Measurements from ENCODE around the gene C1QL4.
"Not testable (repeated sequence)": the region's sequence is repeated elsewhere in the genome, so short reads cannot be mapped to it uniquely, and the experiment has no call there.

Gene C1QL4

GRCh38 chr12:49332891-49333371 lies 4.1 kb downstream of the C1QL4 start:
- Mint-ChIP-seq H3K9me3 (no peaks in the 10 kb centered on the region), H3K4me3 (peak overlapping the region; percentile 31)

GRCh38 chr12:49332441-49332861 lies 4.5 kb downstream of the C1QL4 start:
- no peak overlapping the region for H3K27ac Mint-ChIP-seq
- no peak overlapping the region for H3K4me3 Mint-ChIP-seq
- no peaks in the 10 kb centered on the region for H3K9me3 Mint-ChIP-seq
- peaks cover 15% of the 10 kb centered on the region for H3K4me1 Mint-ChIP-seq (ENCODE audit: low read depth)
- peaks cover 30% of the 10 kb centered on the region for H3K36me3 Mint-ChIP-seq (ENCODE audit: low read depth)
- peaks cover 54% of the 10 kb centered on the region for H3K27me3 Mint-ChIP-seq (ENCODE audit: low read depth)

More at GRCh38 chr12:49332891-49333371, 4.1 kb downstream of the C1QL4 start:
- peaks cover 19% of the 10 kb centered on the region for H3K4me1 Mint-ChIP-seq (ENCODE audit: low read depth)
- peaks cover 26% of the 10 kb centered on the region for H3K36me3 Mint-ChIP-seq (ENCODE audit: low read depth)
- peak overlapping the region; percentile 26 for H3K27ac Mint-ChIP-seq
- peaks cover 59% of the 10 kb centered on the region for H3K27me3 Mint-ChIP-seq (ENCODE audit: low read depth)

- Mint-ChIP-seq H3K9me3 (no peaks in the 10 kb centered on the region), H3K27me3 (ENCODE audit: low read depth) (peaks cover 46% of the 10 kb centered on the region), H3K4me3 (no peak overlapping the region), H3K27ac (no peak overlapping the region), H3K36me3 (ENCODE audit: low read depth) (peaks cover 33% of the 10 kb centered on the region), H3K4me1 (ENCODE audit: low read depth) (peaks cover 9% of the 10 kb centered on the region)
Measured at GRCh38 chr12:49331380-49332222, 5.4 kb downstream of the C1QL4 start.

GRCh38 chr12:49330631-49331379 lies 6.2 kb downstream of the C1QL4 start:
- peaks cover 35% of the 10 kb centered on the region for H3K36me3 Mint-ChIP-seq (ENCODE audit: low read depth)
- H3K27ac Mint-ChIP-seq, result no peak overlapping the region

GRCh38 chr12:49330032-49330619 lies 6.9 kb downstream of the C1QL4 start:
- peaks cover 36% of the 10 kb centered on the region for H3K27me3 Mint-ChIP-seq (ENCODE audit: low read depth)
- H3K9me3 Mint-ChIP-seq, result no peaks in the 10 kb centered on the region
- H3K27ac Mint-ChIP-seq, result no peak overlapping the region
- H3K36me3 Mint-ChIP-seq (ENCODE audit: low read depth), result peaks cover 35% of the 10 kb centered on the region
- peaks cover 8% of the 10 kb centered on the region for H3K4me1 Mint-ChIP-seq (ENCODE audit: low read depth)
- no peak overlapping the region for H3K4me3 Mint-ChIP-seq

More at GRCh38 chr12:49330631-49331379, 6.2 kb downstream of the C1QL4 start:
- no peak overlapping the region for H3K4me3 Mint-ChIP-seq
- H3K4me1 Mint-ChIP-seq (ENCODE audit: low read depth), result peaks cover 12% of the 10 kb centered on the region
- H3K27me3 Mint-ChIP-seq (ENCODE audit: low read depth), result peaks cover 43% of the 10 kb centered on the region
- no peaks in the 10 kb centered on the region for H3K9me3 Mint-ChIP-seq

GRCh38 chr12:49328816-49329215 lies 8.2 kb downstream of the C1QL4 start:
- no peak overlapping the region for H3K4me3 Mint-ChIP-seq
- peaks cover 9% of the 10 kb centered on the region for H3K4me1 Mint-ChIP-seq (ENCODE audit: low read depth)
- H3K27me3 Mint-ChIP-seq (ENCODE audit: low read depth), result peaks cover 23% of the 10 kb centered on the region
- no peak overlapping the region for H3K27ac Mint-ChIP-seq
- H3K9me3 Mint-ChIP-seq, result no peaks in the 10 kb centered on the region
- H3K36me3 Mint-ChIP-seq (ENCODE audit: low read depth), result peaks cover 32% of the 10 kb centered on the region

- peaks cover 14% of the 10 kb centered on the region for H3K4me1 Mint-ChIP-seq (ENCODE audit: low read depth)
- peaks cover 34% of the 10 kb centered on the region for H3K36me3 Mint-ChIP-seq (ENCODE audit: low read depth)
- H3K4me3 Mint-ChIP-seq, result no peak overlapping the region
- no peak overlapping the region for H3K27ac Mint-ChIP-seq
- peaks cover 14% of the 10 kb centered on the region for H3K27me3 Mint-ChIP-seq (ENCODE audit: low read depth)
- H3K9me3 Mint-ChIP-seq, result no peaks in the 10 kb centered on the region
Measured at GRCh38 chr12:49327887-49328286, 9.1 kb downstream of the C1QL4 start.

- peaks cover 34% of the 10 kb centered on the region for H3K36me3 Mint-ChIP-seq (ENCODE audit: low read depth)
- H3K27me3 Mint-ChIP-seq (ENCODE audit: low read depth), result peaks cover 9% of the 10 kb centered on the region
- no peak overlapping the region for H3K4me3 Mint-ChIP-seq
- peaks cover 15% of the 10 kb centered on the region for H3K4me1 Mint-ChIP-seq (ENCODE audit: low read depth)
- H3K27ac Mint-ChIP-seq, result no peak overlapping the region
- no peaks in the 10 kb centered on the region for H3K9me3 Mint-ChIP-seq
Measured at GRCh38 chr12:49327368-49327767, 9.6 kb downstream of the C1QL4 start.

GRCh38 chr12:49325606-49326005 lies 11.4 kb downstream of the C1QL4 start:
- H3K27ac Mint-ChIP-seq, result no peak overlapping the region

GRCh38 chr12:49323524-49324097 lies 13.4 kb downstream of the C1QL4 start:
- peaks cover 28% of the 10 kb centered on the region for H3K4me1 Mint-ChIP-seq (ENCODE audit: low read depth)
- peaks cover 11% of the 10 kb centered on the region for H3K36me3 Mint-ChIP-seq (ENCODE audit: low read depth)
- H3K27ac Mint-ChIP-seq, result peak overlapping the region; percentile 87
- no peaks in the 10 kb centered on the region for H3K9me3 Mint-ChIP-seq
- H3K27me3 Mint-ChIP-seq (ENCODE audit: low read depth), result no peaks in the 10 kb centered on the region
- H3K4me3 Mint-ChIP-seq, result peak overlapping the region; percentile 94

More at GRCh38 chr12:49325606-49326005, 11.4 kb downstream of the C1QL4 start:
- Mint-ChIP-seq H3K36me3 (ENCODE audit: low read depth) (peaks cover 19% of the 10 kb centered on the region), H3K9me3 (no peaks in the 10 kb centered on the region), H3K27me3 (ENCODE audit: low read depth) (no peaks in the 10 kb centered on the region), H3K4me3 (no peak overlapping the region), H3K4me1 (ENCODE audit: low read depth) (peaks cover 25% of the 10 kb centered on the region)

GRCh38 chr12:49322708-49323523 lies 14.1 kb downstream of the C1QL4 start, which contains the start of gene TROAP:
TROAP (plus strand) TSS chr12:49323255; CDS start chr12:49323609, 354 bp downstream.
- Mint-ChIP-seq H3K27me3 (ENCODE audit: low read depth) (peaks cover 3% of the 10 kb centered on the region), H3K4me3 (peak within 1 kb of the TSS; percentile 94), H3K4me1 (ENCODE audit: low read depth) (peaks cover 28% of the 10 kb centered on the region), H3K9me3 (no peaks in the 10 kb centered on the region), H3K36me3 (ENCODE audit: low read depth) (peaks cover 10% of the 10 kb centered on the region), H3K27ac (peak within 1 kb of the TSS; percentile 87)

GRCh38 chr12:49322367-49322707 lies 14.7 kb downstream of the C1QL4 start:
- no peaks in the 10 kb centered on the region for H3K9me3 Mint-ChIP-seq
- H3K36me3 Mint-ChIP-seq (ENCODE audit: low read depth), result peaks cover 6% of the 10 kb centered on the region
- H3K4me3 Mint-ChIP-seq, result peak overlapping the region; percentile 94
- peak overlapping the region; percentile 87 for H3K27ac Mint-ChIP-seq
- H3K27me3 Mint-ChIP-seq (ENCODE audit: low read depth), result peaks cover 3% of the 10 kb centered on the region
- peaks cover 28% of the 10 kb centered on the region for H3K4me1 Mint-ChIP-seq (ENCODE audit: low read depth)

GRCh38 chr12:49320411-49321103 lies 16.4 kb downstream of the C1QL4 start:
- H3K36me3 Mint-ChIP-seq (ENCODE audit: low read depth); H3K27me3 Mint-ChIP-seq (ENCODE audit: low read depth); H3K9me3 Mint-ChIP-seq: not testable (repeated sequence)
- Mint-ChIP-seq H3K4me3 (peak overlapping the region; percentile 45), H3K27ac (peak overlapping the region; percentile 44), H3K4me1 (ENCODE audit: low read depth) (peaks cover 25% of the 10 kb centered on the region)

Measured in T-helper 1 cell treated with Interleukin-12 subunit alpha and Interleukin-12 subunit beta and Interleukin-4 antibody, amounts not matched to agents 30 μg/mL and 1 μg/mL, for 36 hours (primary cell).